ENCODE data around the gene RBSN. TPM values are rescaled to one million over a fixed set of nuclear protein-coding genes. Genes with fewer than 3 reads are reported as not detected.

The RBSN gene
- polyA plus RNA-seq, 1 experiment = 14.3 TPM

GRCh38 chr3:15083252-15083651, 15.7 kb downstream of the RBSN start:
- ChIA-PET POLR2A (no interaction called here), CTCF (no interaction called here)
- H3K27ac ChIP-seq (ENCODE audit: low read depth, low read length) = no peak overlapping the region
- TF ChIP-seq, protein P1, sequence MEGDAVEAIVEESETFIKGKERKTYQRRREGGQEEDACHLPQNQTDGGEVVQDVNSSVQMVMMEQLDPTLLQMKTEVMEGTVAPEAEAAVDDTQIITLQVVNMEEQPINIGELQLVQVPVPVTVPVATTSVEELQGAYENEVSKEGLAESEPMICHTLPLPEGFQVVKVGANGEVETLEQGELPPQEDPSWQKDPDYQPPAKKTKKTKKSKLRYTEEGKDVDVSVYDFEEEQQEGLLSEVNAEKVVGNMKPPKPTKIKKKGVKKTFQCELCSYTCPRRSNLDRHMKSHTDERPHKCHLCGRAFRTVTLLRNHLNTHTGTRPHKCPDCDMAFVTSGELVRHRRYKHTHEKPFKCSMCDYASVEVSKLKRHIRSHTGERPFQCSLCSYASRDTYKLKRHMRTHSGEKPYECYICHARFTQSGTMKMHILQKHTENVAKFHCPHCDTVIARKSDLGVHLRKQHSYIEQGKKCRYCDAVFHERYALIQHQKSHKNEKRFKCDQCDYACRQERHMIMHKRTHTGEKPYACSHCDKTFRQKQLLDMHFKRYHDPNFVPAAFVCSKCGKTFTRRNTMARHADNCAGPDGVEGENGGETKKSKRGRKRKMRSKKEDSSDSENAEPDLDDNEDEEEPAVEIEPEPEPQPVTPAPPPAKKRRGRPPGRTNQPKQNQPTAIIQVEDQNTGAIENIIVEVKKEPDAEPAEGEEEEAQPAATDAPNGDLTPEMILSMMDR (IDR thresholded peaks at IDR 0.05; ENCODE audit: low read depth, low read length) = no peak
- H3K27me3 ChIP-seq (ENCODE audit: control insufficient read depth, insufficient read depth, low read length) = no peaks in the 10 kb centered on the region
- DNase-seq (ENCODE audit: low read depth, low spot score) = no peak
- no peak overlapping the region for H3K4me3 ChIP-seq (ENCODE audit: low read depth, low read length)
- H3K9me3 ChIP-seq (ENCODE audit: control insufficient read depth, insufficient read depth, low read length) = no peaks in the 10 kb centered on the region

DNA sequence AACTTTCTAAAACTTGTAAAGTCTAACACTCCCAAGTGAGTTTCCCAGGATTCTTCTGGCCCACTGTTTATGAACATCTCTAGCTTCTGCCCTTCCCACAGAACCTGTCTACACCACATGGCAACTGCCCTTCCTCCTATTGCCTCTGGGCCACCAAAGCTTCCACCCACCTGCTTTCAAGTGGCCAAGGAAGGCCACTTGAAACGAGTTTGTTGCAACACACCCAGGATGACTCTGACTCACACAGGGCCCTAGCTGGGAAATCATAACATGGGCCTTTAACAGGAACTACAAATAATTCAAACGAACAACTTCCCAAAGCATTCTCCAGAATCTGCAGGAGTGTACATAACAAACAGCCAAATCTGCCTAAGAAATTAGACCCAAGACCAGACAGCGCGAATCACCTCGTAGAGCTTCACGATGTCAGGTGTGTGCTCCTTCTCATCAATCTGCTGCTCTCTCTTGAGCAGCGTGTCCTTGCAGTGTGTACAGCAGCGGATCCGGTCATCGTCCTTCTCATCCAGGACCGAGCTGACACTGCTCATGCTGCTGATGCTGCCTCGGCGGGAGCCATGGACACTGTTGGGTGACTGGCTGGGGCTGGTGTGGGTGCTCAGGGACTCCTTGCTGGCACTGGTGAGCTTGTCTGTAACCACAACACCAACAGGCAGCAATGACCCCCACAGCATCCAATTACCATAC, 16.8 kb downstream of the RBSN start:
- Histone ChIP-seq H3K9me3 (ENCODE audit: control insufficient read depth, insufficient read depth, low read length) (no peaks in the 10 kb centered on the region), H3K27ac (ENCODE audit: low read depth, low read length) (no peak overlapping the region), H3K4me3 (ENCODE audit: low read depth, low read length) (no peak overlapping the region), H3K27me3 (ENCODE audit: control insufficient read depth, insufficient read depth, low read length) (no peaks in the 10 kb centered on the region)
- POLR2A ChIA-PET = no interaction called here
- CTCF ChIA-PET = no interaction called here
- TF ChIP-seq, protein P1 (IDR thresholded peaks at IDR 0.05; ENCODE audit: low read depth, low read length) = no peak
- DNase-seq (ENCODE audit: low read depth, low spot score) = no peak

DNA sequence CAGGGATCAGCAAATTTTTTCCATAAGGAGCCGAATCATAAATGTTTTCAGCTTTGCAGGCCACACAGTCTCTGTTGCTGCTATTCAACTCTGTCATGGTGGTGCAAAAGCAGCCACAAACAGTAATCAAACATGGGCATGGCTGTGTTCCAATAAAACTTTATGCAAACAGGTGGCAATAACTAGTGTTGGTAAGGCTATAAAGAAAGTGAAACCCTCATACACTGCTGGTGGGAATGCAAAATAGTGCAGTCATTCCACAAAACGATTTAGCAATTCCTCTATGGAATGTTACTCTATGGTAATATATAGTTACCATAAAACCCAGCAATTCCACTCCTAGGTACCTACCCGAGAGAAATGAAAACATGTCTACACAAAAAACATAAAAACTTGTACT, 19.9 kb downstream of the RBSN start:
- ChIA-PET CTCF (no interaction called here), POLR2A (no interaction called here)
- Histone ChIP-seq H3K27ac (ENCODE audit: low read depth, low read length) (no peak overlapping the region), H3K4me3 (ENCODE audit: low read depth, low read length) (no peak overlapping the region), H3K9me3 (ENCODE audit: control insufficient read depth, insufficient read depth, low read length) (no peaks in the 10 kb centered on the region), H3K27me3 (ENCODE audit: control insufficient read depth, insufficient read depth, low read length) (no peaks in the 10 kb centered on the region)
- DNase-seq (ENCODE audit: low read depth, low spot score) = no peak
- TF ChIP-seq, protein P1 (IDR thresholded peaks at IDR 0.05; ENCODE audit: low read depth, low read length) = no peak

- H3K27me3 ChIP-seq (ENCODE audit: control insufficient read depth, insufficient read depth, low read length) = no peaks in the 10 kb centered on the region
- TF ChIP-seq, protein P1 (IDR thresholded peaks at IDR 0.05; ENCODE audit: low read depth, low read length) = no peak
- ChIA-PET POLR2A (no interaction called here), CTCF (no interaction called here)
- no peaks in the 10 kb centered on the region for H3K9me3 ChIP-seq (ENCODE audit: control insufficient read depth, insufficient read depth, low read length)
- no peak overlapping the region for H3K27ac ChIP-seq (ENCODE audit: low read depth, low read length)
- no peak overlapping the region for H3K4me3 ChIP-seq (ENCODE audit: low read depth, low read length)
- DNase-seq (ENCODE audit: low read depth, low spot score) = no peak
Measured at GRCh38 chr3:15074500-15074899, 24.4 kb downstream of the RBSN start.

DNA sequence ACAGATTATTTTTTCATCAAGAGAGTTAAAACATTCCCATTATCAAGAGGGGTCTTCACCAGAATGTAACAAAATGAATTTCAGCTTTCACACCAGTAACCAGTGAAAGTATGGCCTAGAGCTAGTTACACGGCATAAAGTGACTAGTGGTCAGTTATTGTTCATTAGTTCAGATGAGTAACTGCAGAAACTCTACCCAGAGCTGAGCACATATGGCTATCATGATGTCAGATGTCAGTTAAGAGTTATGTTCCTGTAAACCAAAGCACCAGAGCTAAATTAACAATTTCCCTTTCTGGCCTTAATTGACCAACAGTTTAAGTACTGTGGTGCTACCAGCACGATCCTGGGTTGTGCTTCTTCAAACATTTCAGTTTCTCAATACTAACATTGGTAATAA, 27.2 kb downstream of the RBSN start:
- H3K9me3 ChIP-seq (ENCODE audit: control insufficient read depth, insufficient read depth, low read length) = no peaks in the 10 kb centered on the region

More for the DNA sequence above, 27.2 kb downstream of the RBSN start:
- POLR2A ChIA-PET = no interaction called here
- Histone ChIP-seq H3K27me3 (ENCODE audit: control insufficient read depth, insufficient read depth, low read length) (no peaks in the 10 kb centered on the region), H3K27ac (ENCODE audit: low read depth, low read length) (no peak overlapping the region), H3K4me3 (ENCODE audit: low read depth, low read length) (no peak overlapping the region)
- DNase-seq (ENCODE audit: low read depth, low spot score) = no peak
- CTCF ChIA-PET = interaction anchor here (0.5 kb wide), 1 partner anchor 563 kb away, joined by 5 read pairs; no protein-coding TSS in a partner anchor
- TF ChIP-seq, protein P1 (IDR thresholded peaks at IDR 0.05; ENCODE audit: low read depth, low read length) = no peak

Data from AG04450 (cell line).